ENCODE measurements around the gene EMX2. TPM values are rescaled to one million over a fixed set of nuclear protein-coding genes. Genes with fewer than 3 reads are reported as not detected.
A peak's percentile ranks its signal among the peaks of the same experiment; 100 is the strongest.

EMX2 gene
- total RNA-seq, 1 experiment from 2014 or later: not detected

DNA sequence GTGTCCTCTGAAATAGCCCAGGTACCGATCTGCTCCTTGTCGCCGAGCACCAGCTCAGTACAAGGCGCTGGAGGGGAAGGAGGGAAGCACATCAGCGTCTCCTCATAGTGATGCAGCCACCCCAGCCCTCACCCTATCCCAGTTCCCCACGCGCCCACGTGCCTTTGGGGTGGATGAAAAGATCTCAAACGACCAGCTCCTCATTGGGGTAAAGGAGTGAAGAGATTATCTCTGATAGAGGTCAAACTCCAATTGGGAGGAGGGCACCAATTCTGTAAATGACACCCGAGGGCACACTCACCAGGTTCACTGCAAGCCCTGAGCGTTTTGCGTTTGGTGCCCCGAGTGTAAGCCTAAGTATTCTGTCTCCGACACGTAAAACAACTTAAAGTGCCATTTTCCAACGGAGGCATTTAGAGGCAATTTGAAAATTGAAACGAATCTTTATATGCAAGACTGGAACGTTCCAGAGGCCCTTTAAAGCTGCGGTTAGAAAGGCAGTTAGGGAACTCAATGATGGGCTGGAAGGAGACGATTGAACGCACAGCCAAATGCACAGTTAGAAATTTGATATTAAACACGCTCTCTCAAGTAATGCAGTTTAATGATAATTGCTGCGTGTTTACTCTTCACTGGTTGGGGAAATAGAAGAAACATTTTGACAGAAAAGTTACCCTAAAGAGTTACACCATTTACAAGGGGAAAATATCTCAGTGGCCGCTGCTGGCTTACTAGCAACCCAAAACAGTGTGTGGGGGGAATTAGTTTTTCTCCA, 8.9 kb upstream of the EMX2 start:
- Histone ChIP-seq H3K27ac (ENCODE audit: low read depth, low read length, poor library complexity, severe bottlenecking) (no peak overlapping the region), H3K4me1 (ENCODE audit: insufficient read depth, low read length, poor library complexity, severe bottlenecking) (no peaks in the 10 kb centered on the region), H3K27me3 (replicated peaks; ENCODE audit: insufficient read depth, low read depth, low read length, poor library complexity) (peaks cover 98% of the 10 kb centered on the region), H3K36me3 (ENCODE audit: insufficient read depth, low read length, poor library complexity, severe bottlenecking) (no peaks in the 10 kb centered on the region), H3K9me3 (ENCODE audit: low read depth, low read length, poor library complexity, severe bottlenecking) (no peaks in the 10 kb centered on the region), H3K4me3 (ENCODE audit: low read depth, low read length, poor library complexity, severe bottlenecking) (no peak overlapping the region)
- TF ChIP-seq, protein P1, sequence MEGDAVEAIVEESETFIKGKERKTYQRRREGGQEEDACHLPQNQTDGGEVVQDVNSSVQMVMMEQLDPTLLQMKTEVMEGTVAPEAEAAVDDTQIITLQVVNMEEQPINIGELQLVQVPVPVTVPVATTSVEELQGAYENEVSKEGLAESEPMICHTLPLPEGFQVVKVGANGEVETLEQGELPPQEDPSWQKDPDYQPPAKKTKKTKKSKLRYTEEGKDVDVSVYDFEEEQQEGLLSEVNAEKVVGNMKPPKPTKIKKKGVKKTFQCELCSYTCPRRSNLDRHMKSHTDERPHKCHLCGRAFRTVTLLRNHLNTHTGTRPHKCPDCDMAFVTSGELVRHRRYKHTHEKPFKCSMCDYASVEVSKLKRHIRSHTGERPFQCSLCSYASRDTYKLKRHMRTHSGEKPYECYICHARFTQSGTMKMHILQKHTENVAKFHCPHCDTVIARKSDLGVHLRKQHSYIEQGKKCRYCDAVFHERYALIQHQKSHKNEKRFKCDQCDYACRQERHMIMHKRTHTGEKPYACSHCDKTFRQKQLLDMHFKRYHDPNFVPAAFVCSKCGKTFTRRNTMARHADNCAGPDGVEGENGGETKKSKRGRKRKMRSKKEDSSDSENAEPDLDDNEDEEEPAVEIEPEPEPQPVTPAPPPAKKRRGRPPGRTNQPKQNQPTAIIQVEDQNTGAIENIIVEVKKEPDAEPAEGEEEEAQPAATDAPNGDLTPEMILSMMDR (conservative IDR thresholded peaks at IDR 0.05; ENCODE audit: low read depth, low read length): no peak
- TF ChIP-seq EZH2 (IDR thresholded peaks at IDR 0.05; ENCODE audit: borderline replicate concordance, low read depth, low read length, poor library complexity, severe bottlenecking): peak; percentile 74
- ChIA-PET POLR2A (ENCODE audit: low non-redundant PET) (no interaction called here), CTCF (no interaction called here)
- no TSS peak for BruUV-seq (replicated peaks)
- DNase-seq (ENCODE audit: low spot score): no peak
- intact Hi-C loops (cut with micrococcal nuclease; ENCODE audit: unreplicated experiment): loop anchor here (10.0 kb wide), 1 partner anchor 221 kb away; no protein-coding TSS in a partner anchor

DNA sequence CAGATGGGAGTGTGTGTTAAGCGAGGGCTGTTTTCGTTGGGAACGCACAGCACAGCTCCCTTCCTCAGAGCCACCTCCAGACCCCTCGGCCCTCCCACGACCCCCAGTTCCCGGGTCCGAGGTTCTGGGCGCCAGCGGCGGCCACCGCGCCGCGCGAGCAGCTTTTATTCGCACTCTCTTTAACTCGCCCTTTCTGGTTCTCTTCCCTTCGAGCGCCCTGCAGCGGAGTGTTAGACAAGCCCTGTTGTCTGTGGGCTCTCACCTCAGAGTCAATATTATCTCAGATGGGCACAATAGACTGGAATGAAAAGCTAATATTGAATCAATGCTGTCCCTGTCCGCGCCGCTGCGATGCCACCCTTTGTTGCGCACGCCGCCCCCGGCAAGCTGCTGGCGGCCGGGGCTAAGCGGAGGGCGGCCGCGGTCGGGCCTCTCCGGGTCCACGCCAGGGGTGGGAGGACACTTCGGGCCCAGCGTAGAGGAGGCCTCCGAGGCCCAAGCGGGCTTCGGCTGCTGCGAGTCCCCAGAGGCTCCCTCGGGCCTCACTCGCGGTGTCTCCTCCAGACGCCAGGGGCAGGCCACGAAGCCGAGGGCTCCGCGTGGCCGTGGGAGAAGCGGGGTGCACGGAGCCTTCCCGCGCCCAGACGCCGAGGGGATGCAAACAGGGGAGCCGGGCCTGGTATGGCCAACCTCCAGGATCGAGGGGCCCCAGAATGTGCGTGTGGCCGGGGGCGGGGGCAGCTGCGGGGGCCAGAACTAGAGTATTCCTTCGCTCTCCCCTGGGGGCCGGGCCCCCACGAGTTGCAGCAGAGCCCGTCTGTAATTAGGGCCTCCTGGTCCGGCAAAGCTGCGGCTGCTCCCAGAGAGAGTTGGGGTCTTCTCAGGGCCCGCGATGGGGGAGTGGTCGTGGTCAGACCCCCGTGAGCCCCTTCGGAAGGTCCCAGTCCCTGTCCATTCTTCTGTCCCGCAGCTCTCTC, 7.9 kb upstream of the EMX2 start:
- Histone ChIP-seq H3K4me3 (ENCODE audit: low read depth, low read length, poor library complexity, severe bottlenecking) (no peak overlapping the region), H3K36me3 (ENCODE audit: insufficient read depth, low read length, poor library complexity, severe bottlenecking) (no peaks in the 10 kb centered on the region), H3K27ac (ENCODE audit: low read depth, low read length, poor library complexity, severe bottlenecking) (no peak overlapping the region), H3K27me3 (replicated peaks; ENCODE audit: insufficient read depth, low read depth, low read length, poor library complexity) (peaks cover 98% of the 10 kb centered on the region), H3K4me1 (ENCODE audit: insufficient read depth, low read length, poor library complexity, severe bottlenecking) (no peaks in the 10 kb centered on the region), H3K9me3 (ENCODE audit: low read depth, low read length, poor library complexity, severe bottlenecking) (no peaks in the 10 kb centered on the region)
- TF ChIP-seq, protein P1 (conservative IDR thresholded peaks at IDR 0.05; ENCODE audit: low read depth, low read length): no peak
- TF ChIP-seq EZH2 (IDR thresholded peaks at IDR 0.05; ENCODE audit: borderline replicate concordance, low read depth, low read length, poor library complexity, severe bottlenecking): peak; percentile 91
- BruUV-seq (replicated peaks): no TSS peak
- intact Hi-C loops (cut with micrococcal nuclease; ENCODE audit: unreplicated experiment): loop anchor here (5.0 to 10.0 kb wide), 2 partner anchors 220 to 573 kb away; no protein-coding TSS in a partner anchor
- DNase-seq (ENCODE audit: low spot score): no peak
- ChIA-PET CTCF (no interaction called here), POLR2A (ENCODE audit: low non-redundant PET) (interaction anchor here (0.6 kb wide), 1 partner anchor 151 kb away, joined by 4 read pairs; no protein-coding TSS in a partner anchor)

DNA sequence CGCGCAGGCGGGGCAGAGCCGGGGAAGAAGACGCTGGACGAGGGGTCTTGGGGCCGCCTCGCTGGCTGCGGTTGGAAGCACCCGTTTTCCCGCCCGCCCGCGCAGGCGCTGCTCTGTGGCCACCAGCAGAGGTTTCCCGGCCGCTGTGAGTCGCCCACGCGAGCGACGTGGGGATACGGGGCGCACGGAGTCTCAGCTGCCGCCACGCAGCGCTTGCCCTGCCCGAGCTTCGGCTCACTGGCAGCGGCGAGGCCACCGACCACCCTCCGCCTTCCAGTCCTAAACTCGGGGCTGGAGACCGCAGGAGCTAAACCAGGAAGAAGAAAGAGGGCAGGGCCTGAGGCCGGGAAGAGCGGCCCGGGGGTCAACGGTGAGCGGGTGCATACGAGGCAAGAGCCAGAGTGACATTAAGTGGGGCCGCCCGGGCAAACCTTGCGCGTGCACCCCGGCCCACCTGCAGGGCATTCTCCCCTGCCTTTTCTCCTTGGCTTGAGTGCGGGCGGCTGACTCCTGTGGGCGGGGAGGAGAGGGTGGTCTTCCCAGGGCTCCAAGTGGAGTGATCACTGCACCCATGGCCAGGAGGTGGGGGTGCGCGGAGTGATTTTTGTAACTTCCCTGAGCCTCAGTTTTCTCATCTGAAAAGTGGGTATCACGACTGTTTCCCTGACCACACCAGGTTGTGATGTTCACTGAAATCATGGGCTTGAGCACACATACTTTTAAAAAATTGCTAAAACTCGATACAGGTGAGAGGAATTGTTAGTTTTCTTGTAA, 7.1 kb upstream of the EMX2 start:
- TF ChIP-seq EZH2 (IDR thresholded peaks at IDR 0.05; ENCODE audit: borderline replicate concordance, low read depth, low read length, poor library complexity, severe bottlenecking): peak; percentile 17
- TF ChIP-seq, protein P1 (conservative IDR thresholded peaks at IDR 0.05; ENCODE audit: low read depth, low read length): no peak
- CTCF ChIA-PET: no interaction called here
- H3K4me3 ChIP-seq (ENCODE audit: low read depth, low read length, poor library complexity, severe bottlenecking): no peak overlapping the region
- H3K27me3 ChIP-seq (replicated peaks; ENCODE audit: insufficient read depth, low read depth, low read length, poor library complexity): peaks cover 100% of the 10 kb centered on the region
- H3K9me3 ChIP-seq (ENCODE audit: low read depth, low read length, poor library complexity, severe bottlenecking): no peaks in the 10 kb centered on the region
- BruUV-seq (replicated peaks): no TSS peak
- no peaks in the 10 kb centered on the region for H3K36me3 ChIP-seq (ENCODE audit: insufficient read depth, low read length, poor library complexity, severe bottlenecking)
- H3K27ac ChIP-seq (ENCODE audit: low read depth, low read length, poor library complexity, severe bottlenecking): no peak overlapping the region
- no peaks in the 10 kb centered on the region for H3K4me1 ChIP-seq (ENCODE audit: insufficient read depth, low read length, poor library complexity, severe bottlenecking)
- no peak for DNase-seq (ENCODE audit: low spot score)
- intact Hi-C loops (cut with micrococcal nuclease; ENCODE audit: unreplicated experiment): loop anchor here (5.0 to 10.0 kb wide), 2 partner anchors 219 to 572 kb away; no protein-coding TSS in a partner anchor
- POLR2A ChIA-PET (ENCODE audit: low non-redundant PET): no interaction called here
